ENCODE measurements around the gene CCDC184. TPM values are rescaled to one million over a fixed set of nuclear protein-coding genes. Genes with fewer than 3 reads are reported as not detected.
"Not testable (repeated sequence)": the region's sequence is repeated elsewhere in the genome, so short reads cannot be mapped to it uniquely, and the experiment has no call there.

The CCDC184 gene
- total RNA-seq, 2 experiments from 2014 or later, result 0.25 to 0.34 TPM

GRCh38 chr12:48145981-48146380 is 37.5 kb upstream of the CCDC184 start:
- POLR2A ChIA-PET, result interaction anchor here (1.0 to 1.3 kb wide), 2 partner anchors 11 to 19 kb away, joined by 3 to 5 read pairs; partner anchors contain the start of gene ASB8
- H3K27ac Mint-ChIP-seq, result no peak overlapping the region
- H3K4me1 Mint-ChIP-seq (ENCODE audit: low read depth), result peaks cover 2% of the 10 kb centered on the region
- DNase-seq (no peak), ATAC-seq (no peak)
- no peaks in the 10 kb centered on the region for H3K9me3 Mint-ChIP-seq
- H3K36me3 Mint-ChIP-seq (ENCODE audit: low read depth), result peaks cover 31% of the 10 kb centered on the region
- no peaks in the 10 kb centered on the region for H3K27me3 Mint-ChIP-seq
- CTCF ChIA-PET, result interaction anchor here (0.8 to 1.5 kb wide), 4 partner anchors 12 to 37 kb away, joined by 3 to 7 read pairs (median 4); partner anchors contain the start of gene ASB8
- TF ChIP-seq CTCF (IDR thresholded peaks at IDR 0.05), result no peak
- H3K4me3 Mint-ChIP-seq, result no peak overlapping the region
- intact Hi-C loops (cut with micrococcal nuclease), result no loop called here

- no peak for DNase-seq
- intact Hi-C loops (cut with micrococcal nuclease), result no loop called here
- Mint-ChIP-seq H3K4me1 (ENCODE audit: low read depth) (peaks cover 18% of the 10 kb centered on the region), H3K36me3 (ENCODE audit: low read depth) (peaks cover 12% of the 10 kb centered on the region), H3K4me3 (no peak overlapping the region), H3K9me3 (no peaks in the 10 kb centered on the region), H3K27ac (peak overlapping the region; percentile 57), H3K27me3 (no peaks in the 10 kb centered on the region)
- POLR2A ChIA-PET, result interaction anchor here (0.7 kb wide), 1 partner anchor 15 kb away, joined by 3 read pairs; no protein-coding TSS in a partner anchor
- CTCF ChIA-PET, result interaction anchor here (0.6 to 1.6 kb wide), 3 partner anchors 38 to 55 kb away, joined by 3 to 5 read pairs (median 4); no protein-coding TSS in a partner anchor
- no peak for TF ChIP-seq CTCF (IDR thresholded peaks at IDR 0.05)
- ATAC-seq, result no peak
Measured at GRCh38 chr12:48151103-48151771, 32.2 kb upstream of the CCDC184 start.

GRCh38 chr12:48155786-48156185 is 27.7 kb upstream of the CCDC184 start:
- H3K27ac Mint-ChIP-seq, DNase-seq, POLR2A ChIA-PET: not testable (repeated sequence)

GRCh38 chr12:48156652-48157017 is 26.8 kb upstream of the CCDC184 start:
- CTCF ChIA-PET, result interaction anchor here (1.0 to 2.6 kb wide), 9 partner anchors 9 to 318 kb away, joined by 3 to 11 read pairs (median 5); partner anchors contain the start of genes SENP1 and TMEM106C
- peaks cover 4% of the 10 kb centered on the region for H3K36me3 Mint-ChIP-seq (ENCODE audit: low read depth)
- no peak for TF ChIP-seq CTCF (IDR thresholded peaks at IDR 0.05)
- H3K27me3 Mint-ChIP-seq, result no peaks in the 10 kb centered on the region
- no peak for ATAC-seq
- peak overlapping the region; percentile 96 for H3K4me3 Mint-ChIP-seq
- H3K4me1 Mint-ChIP-seq (ENCODE audit: low read depth), result peaks cover 31% of the 10 kb centered on the region
- intact Hi-C loops (cut with micrococcal nuclease), result loop anchor here (2.0 kb wide), 1 partner anchor 52 kb away; no protein-coding TSS in a partner anchor
- no peak for DNase-seq
- peak overlapping the region; percentile 96 for H3K27ac Mint-ChIP-seq
- POLR2A ChIA-PET, result interaction anchor here (1.0 to 3.0 kb wide), 6 partner anchors 11 to 295 kb away, joined by 3 to 25 read pairs (median 4); partner anchors contain the start of gene SENP1
- no peaks in the 10 kb centered on the region for H3K9me3 Mint-ChIP-seq

More at GRCh38 chr12:48155786-48156185, 27.7 kb upstream of the CCDC184 start:
- H3K27me3 Mint-ChIP-seq; H3K9me3 Mint-ChIP-seq; H3K36me3 Mint-ChIP-seq (ENCODE audit: low read depth); ATAC-seq: not testable (repeated sequence)
- CTCF ChIA-PET, result interaction anchor here (1.4 kb wide), 3 partner anchors 8 to 192 kb away, joined by 3 to 5 read pairs (median 4); partner anchors contain the start of genes CCDC184 and TMEM106C
- peaks cover 28% of the 10 kb centered on the region for H3K4me1 Mint-ChIP-seq (ENCODE audit: low read depth)
- H3K4me3 Mint-ChIP-seq, result peak overlapping the region; percentile 96
- intact Hi-C loops (cut with micrococcal nuclease), result loop anchor here (2.0 kb wide), 1 partner anchor 51 kb away; no protein-coding TSS in a partner anchor

- Mint-ChIP-seq H3K4me3 (peak within 1 kb of the TSS; percentile 96), H3K27me3 (no peaks in the 10 kb centered on the region), H3K36me3 (ENCODE audit: low read depth) (peaks cover 4% of the 10 kb centered on the region), H3K4me1 (ENCODE audit: low read depth) (peaks cover 28% of the 10 kb centered on the region), H3K27ac (peak within 1 kb of the TSS; percentile 96), H3K9me3 (no peaks in the 10 kb centered on the region)
- ChIA-PET CTCF (interaction anchor here (0.7 to 2.6 kb wide), 16 partner anchors 8 to 461 kb away, joined by 3 to 11 read pairs (median 4); partner anchors contain the start of genes CCDC184, SENP1 and TMEM106C), POLR2A (interaction anchor here (0.6 to 3.0 kb wide), 18 partner anchors 9 to 659 kb away, joined by 3 to 25 read pairs (median 4); partner anchors contain the start of gene SENP1)
- TF ChIP-seq CTCF (IDR thresholded peaks at IDR 0.05), result peak; percentile 59
- DNase-seq (peak; percentile 100), ATAC-seq (peak; percentile 98)
- intact Hi-C loops (cut with micrococcal nuclease), result loop anchor here (2.0 kb wide), 1 partner anchor 52 kb away; no protein-coding TSS in a partner anchor
Measured at GRCh38 chr12:48157018-48157888, 26.2 kb upstream of the CCDC184 start, which contains the start of gene ASB8. Gene ASB8, minus strand, starts transcription at chr12:48157515. Its CDS starts 4,019 bp downstream, at chr12:48153496.

All from activated CD8-positive, alpha-beta T cell treated with anti-CD3 and anti-CD28 coated beads for 36 hours (primary cell).